NCI-H1092 treated with DMSO at 0.1 percent for 48 hours (cell line): ENCODE measurements around the gene NBEAL2.

Source experiments
- DNase-seq: peaks from one replicate; lab custom pipeline; 2025; lab: John Stamatoyannopoulos, UW

NBEAL2 gene

GRCh38 chr3:47000922-47001730 is 21.7 kb downstream of the NBEAL2 start:
- no peak for DNase-seq

DNA sequence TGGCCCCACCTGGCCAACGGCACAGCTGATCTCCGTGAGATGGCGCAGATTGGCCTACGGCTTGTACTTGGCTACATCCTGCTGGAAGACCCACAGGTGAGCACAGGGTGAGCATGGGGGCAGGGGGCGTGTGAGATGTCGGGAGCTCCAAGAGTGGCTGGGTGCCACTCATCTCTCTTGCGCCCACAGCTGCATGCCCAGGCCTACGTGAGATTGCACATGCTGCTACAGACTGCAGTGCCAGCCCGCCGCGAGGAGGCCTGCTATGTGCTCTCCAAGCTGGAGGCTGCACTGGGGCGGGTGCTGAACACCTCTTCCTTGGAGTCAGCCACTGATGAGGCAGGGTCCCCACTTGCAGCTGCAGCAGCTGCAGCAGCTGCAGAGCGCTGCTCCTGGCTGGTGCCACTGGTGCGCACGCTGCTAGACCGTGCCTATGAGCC is 22.3 kb downstream of the NBEAL2 start:
- no peak for DNase-seq

DNA sequence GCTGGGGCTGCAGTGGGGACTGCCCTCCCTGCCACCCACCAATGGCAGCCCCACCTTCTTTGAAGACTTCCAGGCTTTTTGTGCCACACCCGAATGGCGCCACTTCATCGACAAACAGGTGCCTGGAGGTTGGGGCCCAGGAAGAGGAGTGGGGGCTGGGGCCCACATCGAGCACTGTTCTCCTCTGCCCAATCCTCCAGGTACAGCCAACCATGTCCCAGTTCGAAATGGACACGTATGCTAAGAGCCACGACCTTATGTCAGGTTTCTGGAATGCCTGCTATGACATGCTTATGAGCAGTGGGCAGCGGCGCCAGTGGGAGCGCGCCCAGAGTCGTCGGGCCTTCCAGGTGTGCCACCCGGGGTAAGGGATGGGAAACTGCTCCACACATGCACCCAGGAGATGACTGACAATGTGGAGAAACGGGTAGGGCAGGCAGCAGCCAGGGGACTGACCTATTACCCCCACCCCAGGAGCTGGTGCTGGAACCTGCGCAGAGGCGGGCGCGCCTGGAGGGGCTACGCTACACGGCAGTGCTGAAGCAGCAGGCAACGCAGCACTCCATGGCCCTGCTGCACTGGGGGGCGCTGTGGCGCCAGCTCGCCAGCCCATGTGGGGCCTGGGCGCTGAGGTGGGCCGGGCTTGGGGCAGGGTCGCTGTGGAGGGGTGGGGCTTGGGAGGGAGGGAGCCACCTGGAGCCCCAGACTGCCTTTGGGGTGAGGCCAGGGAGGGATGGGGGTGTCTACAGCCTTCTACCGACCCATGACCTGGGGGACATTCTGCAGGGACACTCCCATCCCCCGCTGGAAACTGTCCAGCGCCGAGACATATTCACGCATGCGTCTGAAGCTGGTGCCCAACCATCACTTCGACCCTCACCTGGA is 22.9 kb downstream of the NBEAL2 start:
- DNase-seq = no peak

DNA sequence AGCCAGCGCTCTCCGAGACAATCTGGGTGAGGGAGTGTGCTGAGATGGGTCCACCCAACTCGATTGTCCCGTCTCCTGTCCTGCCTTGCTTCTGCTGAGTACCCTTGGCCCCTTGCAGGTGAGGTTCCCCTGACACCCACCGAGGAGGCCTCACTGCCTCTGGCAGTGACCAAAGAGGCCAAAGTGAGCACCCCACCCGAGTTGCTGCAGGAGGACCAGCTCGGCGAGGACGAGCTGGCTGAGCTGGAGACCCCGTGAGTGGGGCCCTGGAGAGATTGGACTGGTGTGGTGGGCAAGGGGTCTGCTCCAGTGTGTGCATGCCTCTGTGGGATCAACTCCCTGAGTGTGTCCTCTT is 23.6 kb downstream of the NBEAL2 start:
- no peak for DNase-seq

DNA sequence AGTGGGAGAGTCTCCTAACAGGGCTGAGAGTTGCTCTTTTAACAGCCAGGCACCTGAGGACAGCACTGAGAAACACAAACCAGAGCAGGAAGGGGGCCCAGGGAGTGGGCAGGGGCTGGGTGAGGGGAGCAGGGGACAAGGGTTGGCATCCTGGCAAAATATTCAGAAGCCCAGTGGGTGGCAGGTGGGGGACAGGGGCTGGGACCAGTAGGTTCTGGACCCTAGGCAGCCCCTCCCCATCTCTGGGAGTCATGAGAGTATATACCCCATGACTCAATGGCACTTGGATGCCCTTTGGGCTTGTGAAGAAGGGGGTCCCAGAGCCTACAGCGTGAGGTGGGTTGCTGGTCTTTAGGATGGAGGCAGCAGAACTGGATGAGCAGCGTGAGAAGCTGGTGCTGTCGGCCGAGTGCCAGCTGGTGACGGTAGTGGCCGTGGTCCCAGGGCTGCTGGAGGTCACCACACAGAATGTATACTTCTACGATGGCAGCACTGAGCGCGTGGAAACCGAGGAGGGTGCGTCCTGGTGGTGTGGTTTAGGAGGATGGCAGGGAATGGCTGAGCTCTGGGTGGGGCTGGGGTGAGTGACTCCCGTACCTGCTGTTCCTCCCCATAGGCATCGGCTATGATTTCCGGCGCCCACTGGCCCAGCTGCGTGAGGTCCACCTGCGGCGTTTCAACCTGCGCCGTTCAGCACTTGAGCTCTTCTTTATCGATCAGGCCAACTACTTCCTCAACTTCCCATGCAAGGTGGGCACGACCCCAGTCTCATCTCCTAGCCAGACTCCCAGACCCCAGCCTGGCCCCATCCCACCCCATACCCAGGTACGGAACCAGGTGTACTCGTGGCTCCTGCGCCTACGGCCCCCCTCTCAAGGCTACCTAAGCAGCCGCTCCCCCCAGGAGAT is 24.2 kb downstream of the NBEAL2 start:
- DNase-seq = no peak

GRCh38 chr3:47004369-47005211 is 25.1 kb downstream of the NBEAL2 start:
- no peak for DNase-seq

DNA sequence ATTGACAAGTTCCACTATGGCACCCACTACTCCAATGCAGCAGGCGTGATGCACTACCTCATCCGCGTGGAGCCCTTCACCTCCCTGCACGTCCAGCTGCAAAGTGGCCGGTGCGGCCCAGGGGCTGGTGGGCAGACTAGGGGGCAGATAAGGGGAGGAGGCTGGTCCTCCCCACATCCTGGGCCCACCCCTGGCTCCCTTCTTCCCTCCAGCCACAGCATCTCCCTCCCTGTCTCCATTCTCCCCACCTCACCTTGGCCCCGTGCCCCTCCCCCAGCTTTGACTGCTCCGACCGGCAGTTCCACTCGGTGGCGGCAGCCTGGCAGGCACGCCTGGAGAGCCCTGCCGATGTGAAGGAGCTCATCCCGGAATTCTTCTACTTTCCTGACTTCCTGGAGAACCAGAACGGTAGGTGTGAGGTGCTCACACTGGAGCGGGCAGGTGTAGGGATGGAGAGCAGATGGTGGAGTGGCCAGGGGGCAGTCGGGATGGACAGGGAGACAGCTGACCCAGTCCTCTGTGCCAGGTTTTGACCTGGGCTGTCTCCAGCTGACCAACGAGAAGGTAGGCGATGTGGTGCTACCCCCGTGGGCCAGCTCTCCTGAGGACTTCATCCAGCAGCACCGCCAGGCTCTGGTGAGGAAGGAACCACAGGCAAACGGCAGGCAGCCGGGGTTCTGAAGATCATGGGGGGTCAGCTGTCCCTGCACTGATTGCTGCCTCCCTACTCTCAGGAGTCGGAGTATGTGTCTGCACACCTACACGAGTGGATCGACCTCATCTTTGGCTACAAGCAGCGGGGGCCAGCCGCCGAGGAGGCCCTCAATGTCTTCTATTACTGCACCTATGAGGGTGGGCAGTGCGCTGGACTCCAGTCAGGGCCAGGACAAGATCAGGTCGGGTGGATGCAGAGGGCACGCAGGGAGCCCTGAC is 26.0 kb downstream of the NBEAL2 start:
- no peak for DNase-seq

DNA sequence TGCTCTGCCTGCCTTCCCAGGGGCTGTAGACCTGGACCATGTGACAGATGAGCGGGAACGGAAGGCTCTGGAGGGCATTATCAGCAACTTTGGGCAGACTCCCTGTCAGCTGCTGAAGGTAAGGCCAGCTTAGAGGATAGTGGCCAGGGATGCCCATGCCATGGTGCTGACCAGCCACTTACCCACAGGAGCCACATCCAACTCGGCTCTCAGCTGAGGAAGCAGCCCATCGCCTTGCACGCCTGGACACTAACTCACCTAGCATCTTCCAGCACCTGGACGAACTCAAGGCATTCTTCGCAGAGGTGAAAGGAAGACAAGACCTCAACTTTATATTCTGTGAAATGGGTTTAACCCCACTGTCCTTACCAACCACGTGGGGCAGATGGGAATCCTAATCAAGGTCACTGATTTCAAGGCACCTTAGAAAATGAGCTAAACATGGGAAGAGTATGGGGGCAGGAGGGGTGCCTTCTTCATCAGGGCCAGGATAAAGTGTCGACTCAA is 26.7 kb downstream of the NBEAL2 start:
- DNase-seq = no peak

- DNase-seq = no peak
These were observed 27.5 kb downstream of the NBEAL2 start for GRCh38 chr3:47007001-47007400.

DNA sequence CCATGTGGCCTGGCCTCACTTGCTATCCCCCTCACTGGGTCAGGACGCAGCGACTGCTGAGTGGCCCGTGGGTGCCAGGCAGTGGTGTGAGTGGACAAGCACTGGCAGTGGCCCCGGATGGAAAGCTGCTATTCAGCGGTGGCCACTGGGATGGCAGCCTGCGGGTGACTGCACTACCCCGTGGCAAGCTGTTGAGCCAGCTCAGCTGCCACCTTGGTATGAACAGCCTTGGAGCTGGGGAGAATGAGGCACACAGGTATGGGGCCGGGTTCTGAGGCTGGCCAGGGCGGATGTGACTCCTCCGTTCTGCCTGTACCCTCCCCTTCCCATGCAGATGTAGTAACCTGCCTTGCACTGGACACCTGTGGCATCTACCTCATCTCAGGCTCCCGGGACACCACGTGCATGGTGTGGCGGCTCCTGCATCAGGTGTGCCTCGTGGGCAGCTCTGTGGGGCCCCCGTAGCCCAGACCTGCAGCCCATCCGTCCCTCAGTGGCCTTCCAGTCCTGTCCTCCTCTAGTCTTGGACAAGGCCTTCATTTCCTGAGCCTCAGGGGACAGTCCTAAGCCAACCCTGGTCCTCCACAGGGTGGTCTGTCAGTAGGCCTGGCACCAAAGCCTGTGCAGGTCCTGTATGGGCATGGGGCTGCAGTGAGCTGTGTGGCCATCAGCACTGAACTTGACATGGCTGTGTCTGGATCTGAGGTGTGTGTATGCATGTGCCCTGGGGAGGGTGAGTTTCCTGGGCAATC is 28.2 kb downstream of the NBEAL2 start:
- no peak for DNase-seq

- no peak for DNase-seq
These were observed 28.8 kb downstream of the NBEAL2 start for GRCh38 chr3:47008234-47008796.

- no peak for DNase-seq
These were observed 29.4 kb downstream of the NBEAL2 start for GRCh38 chr3:47008851-47009224.

- peak; percentile 75 for DNase-seq
These were observed 30.0 kb downstream of the NBEAL2 start for GRCh38 chr3:47009225-47010110.

DNA sequence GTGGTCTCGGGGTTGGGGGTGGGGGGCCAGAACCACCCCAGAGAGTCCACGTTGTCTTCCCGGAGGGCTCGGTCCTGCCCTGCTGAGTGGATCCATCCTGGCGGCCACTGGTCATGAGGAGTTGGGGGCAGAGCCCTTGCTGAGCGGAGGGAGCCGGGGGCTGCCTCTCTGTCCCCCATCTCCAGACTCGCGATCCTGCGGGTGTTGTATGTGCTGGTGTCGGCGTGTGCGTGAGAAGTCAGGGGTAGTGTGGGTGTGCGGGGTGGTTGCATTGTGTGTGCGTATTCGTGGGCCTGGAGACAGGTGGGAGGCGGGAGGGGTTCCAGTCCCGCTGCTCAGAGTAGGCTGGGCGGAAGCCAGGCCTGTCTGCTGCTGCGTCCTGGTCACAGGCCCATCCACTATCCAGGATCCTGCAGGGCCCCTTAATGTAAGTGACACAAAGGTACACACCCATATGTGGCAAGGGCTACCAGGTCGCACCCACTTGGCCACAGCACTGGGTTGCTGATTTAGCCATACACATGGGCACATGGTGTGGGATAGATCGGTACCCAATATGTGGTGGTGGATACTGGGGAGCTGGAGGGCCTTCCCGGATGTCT is 30.7 kb downstream of the NBEAL2 start:
- no peak for DNase-seq

GRCh38 chr3:47010910-47011309 is 31.4 kb downstream of the NBEAL2 start:
- no peak for DNase-seq

GRCh38 chr3:47011371-47011770 is 31.9 kb downstream of the NBEAL2 start:
- no peak for DNase-seq
